ENCODE measurements around the gene URB1.

URB1 gene

DNA sequence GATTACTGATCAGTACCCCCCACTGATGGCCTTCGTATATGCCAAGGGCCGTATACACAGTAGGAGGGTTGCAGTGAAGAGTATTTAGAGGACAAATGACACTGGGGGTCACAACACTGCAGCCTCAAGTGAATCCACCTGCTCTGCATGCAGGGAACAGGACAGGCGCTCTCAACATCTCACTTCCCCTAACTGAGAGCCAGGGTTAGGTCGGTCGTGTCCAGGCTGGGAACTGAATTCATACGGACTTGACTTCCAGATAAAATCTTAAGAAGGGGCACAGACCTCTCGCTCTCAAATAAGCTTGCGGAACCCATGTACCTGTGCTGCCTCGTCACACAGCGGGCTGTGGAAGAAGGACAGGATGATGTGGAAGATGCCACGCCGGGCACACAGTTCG is 71.3 kb downstream of the URB1 start:
- peaks cover 13% of the 10 kb centered on the region for H3K4me1 Mint-ChIP-seq
- H3K27ac Mint-ChIP-seq = no peak overlapping the region
- TF ChIP-seq, protein P1, sequence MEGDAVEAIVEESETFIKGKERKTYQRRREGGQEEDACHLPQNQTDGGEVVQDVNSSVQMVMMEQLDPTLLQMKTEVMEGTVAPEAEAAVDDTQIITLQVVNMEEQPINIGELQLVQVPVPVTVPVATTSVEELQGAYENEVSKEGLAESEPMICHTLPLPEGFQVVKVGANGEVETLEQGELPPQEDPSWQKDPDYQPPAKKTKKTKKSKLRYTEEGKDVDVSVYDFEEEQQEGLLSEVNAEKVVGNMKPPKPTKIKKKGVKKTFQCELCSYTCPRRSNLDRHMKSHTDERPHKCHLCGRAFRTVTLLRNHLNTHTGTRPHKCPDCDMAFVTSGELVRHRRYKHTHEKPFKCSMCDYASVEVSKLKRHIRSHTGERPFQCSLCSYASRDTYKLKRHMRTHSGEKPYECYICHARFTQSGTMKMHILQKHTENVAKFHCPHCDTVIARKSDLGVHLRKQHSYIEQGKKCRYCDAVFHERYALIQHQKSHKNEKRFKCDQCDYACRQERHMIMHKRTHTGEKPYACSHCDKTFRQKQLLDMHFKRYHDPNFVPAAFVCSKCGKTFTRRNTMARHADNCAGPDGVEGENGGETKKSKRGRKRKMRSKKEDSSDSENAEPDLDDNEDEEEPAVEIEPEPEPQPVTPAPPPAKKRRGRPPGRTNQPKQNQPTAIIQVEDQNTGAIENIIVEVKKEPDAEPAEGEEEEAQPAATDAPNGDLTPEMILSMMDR (IDR thresholded peaks at IDR 0.05; ENCODE audit: unreplicated experiment in 3 of 3) = no peak
- H3K4me3 Mint-ChIP-seq = no peak overlapping the region
- H3K36me3 Mint-ChIP-seq (ENCODE audit: low read depth) = peaks cover 73% of the 10 kb centered on the region
- no peaks in the 10 kb centered on the region for H3K9me3 Mint-ChIP-seq
- no peaks in the 10 kb centered on the region for H3K27me3 Mint-ChIP-seq (ENCODE audit: low read depth)

DNA sequence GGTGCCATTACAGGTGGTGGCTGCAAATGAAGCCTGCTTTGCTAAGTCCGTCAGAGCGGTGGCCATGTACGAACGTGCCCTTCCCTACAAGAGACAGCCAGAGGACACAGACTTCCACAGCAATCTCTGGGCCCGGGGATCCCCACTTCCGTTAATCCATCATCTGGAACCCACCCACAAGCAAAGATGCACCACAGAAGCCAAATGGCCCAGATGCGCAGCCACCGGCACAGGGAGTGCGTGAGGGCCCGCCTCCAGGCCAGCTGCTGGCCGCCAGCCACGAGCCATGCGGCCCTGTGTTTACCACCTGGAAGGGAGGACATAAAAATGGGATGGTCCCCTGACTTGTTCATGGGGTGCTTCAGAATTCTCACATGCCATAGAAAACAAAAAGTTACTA is 72.1 kb downstream of the URB1 start:
- no peak overlapping the region for H3K27ac Mint-ChIP-seq
- H3K36me3 Mint-ChIP-seq (ENCODE audit: low read depth) = peaks cover 65% of the 10 kb centered on the region
- H3K4me3 Mint-ChIP-seq = no peak overlapping the region
- H3K4me1 Mint-ChIP-seq = peaks cover 13% of the 10 kb centered on the region
- TF ChIP-seq, protein P1 (IDR thresholded peaks at IDR 0.05; ENCODE audit: unreplicated experiment in 3 of 3) = no peak
- no peaks in the 10 kb centered on the region for H3K27me3 Mint-ChIP-seq (ENCODE audit: low read depth)
- no peaks in the 10 kb centered on the region for H3K9me3 Mint-ChIP-seq

DNA sequence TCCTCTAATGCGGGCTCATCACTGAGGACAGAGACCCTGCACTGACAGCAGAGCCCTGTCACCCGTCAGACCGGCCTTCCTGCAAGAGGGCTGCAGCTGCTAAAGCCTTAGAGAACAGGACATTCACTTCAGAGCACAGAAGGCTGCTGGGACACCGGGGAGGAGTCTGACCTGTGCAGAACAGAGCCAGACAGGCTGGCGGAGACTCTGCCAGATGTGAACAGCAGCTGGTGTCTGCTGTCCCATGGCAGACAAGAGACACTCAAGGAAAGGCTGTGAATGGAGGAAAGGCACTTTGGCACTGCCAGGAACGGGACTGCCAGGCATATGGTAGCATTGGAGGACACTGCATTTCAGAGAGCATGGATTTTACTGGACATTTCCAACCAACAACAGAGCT is 72.8 kb downstream of the URB1 start:
- H3K9me3 Mint-ChIP-seq = no peaks in the 10 kb centered on the region
- H3K27me3 Mint-ChIP-seq (ENCODE audit: low read depth) = no peaks in the 10 kb centered on the region
- H3K36me3 Mint-ChIP-seq (ENCODE audit: low read depth) = peaks cover 58% of the 10 kb centered on the region
- H3K4me1 Mint-ChIP-seq = peaks cover 7% of the 10 kb centered on the region
- TF ChIP-seq, protein P1 (IDR thresholded peaks at IDR 0.05; ENCODE audit: unreplicated experiment in 3 of 3) = no peak
- no peak overlapping the region for H3K4me3 Mint-ChIP-seq
- no peak overlapping the region for H3K27ac Mint-ChIP-seq

DNA sequence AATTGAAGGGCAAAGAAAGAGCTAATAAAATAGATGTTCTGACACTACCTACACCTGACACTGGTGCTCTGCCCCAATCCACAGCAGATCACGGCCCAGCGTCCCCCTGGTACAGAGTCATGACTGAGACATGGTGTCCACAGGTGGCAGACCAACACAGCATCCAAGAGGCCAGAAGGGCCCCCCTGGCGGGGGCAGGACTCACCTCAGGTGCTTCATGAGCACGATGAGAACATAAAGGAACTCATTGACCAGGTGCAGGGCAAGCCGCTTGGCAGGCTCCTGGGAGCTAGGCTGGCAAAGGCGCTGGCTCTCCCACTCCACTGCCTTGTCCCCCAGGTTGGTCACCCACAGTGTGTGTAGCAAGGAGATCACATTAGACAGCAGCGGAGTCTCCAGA is 73.8 kb downstream of the URB1 start:
- H3K4me3 Mint-ChIP-seq = no peak overlapping the region
- TF ChIP-seq, protein P1 (IDR thresholded peaks at IDR 0.05; ENCODE audit: unreplicated experiment in 3 of 3) = no peak
- H3K27ac Mint-ChIP-seq = no peak overlapping the region
- no peaks in the 10 kb centered on the region for H3K27me3 Mint-ChIP-seq (ENCODE audit: low read depth)
- no peaks in the 10 kb centered on the region for H3K9me3 Mint-ChIP-seq
- H3K36me3 Mint-ChIP-seq (ENCODE audit: low read depth) = peaks cover 48% of the 10 kb centered on the region
- H3K4me1 Mint-ChIP-seq = peaks cover 5% of the 10 kb centered on the region

DNA sequence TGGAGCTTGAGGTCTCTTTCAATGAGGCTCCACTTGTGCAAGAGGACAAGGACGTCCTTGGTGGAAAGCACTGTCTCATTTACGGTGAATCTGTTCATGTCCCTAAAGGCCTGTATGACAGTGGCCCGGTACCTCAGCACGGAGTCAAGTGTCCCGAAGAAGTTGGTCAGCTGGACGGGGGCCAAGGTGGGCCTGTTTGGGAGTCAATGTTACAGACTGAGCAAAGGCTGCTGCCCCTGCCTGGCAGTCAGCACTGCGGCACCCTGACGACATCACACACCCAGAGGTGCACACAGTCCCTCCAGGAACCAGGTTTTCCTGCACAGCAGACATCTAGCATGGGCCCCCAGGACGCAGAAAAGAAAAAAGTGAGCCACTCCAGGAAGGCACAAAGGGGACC is 75.1 kb downstream of the URB1 start:
- Mint-ChIP-seq H3K27ac (no peak overlapping the region), H3K27me3 (ENCODE audit: low read depth) (no peaks in the 10 kb centered on the region), H3K4me1 (peaks cover 5% of the 10 kb centered on the region), H3K36me3 (ENCODE audit: low read depth) (peaks cover 46% of the 10 kb centered on the region), H3K9me3 (no peaks in the 10 kb centered on the region), H3K4me3 (no peak overlapping the region)
- TF ChIP-seq, protein P1 (IDR thresholded peaks at IDR 0.05; ENCODE audit: unreplicated experiment in 3 of 3) = no peak

DNA sequence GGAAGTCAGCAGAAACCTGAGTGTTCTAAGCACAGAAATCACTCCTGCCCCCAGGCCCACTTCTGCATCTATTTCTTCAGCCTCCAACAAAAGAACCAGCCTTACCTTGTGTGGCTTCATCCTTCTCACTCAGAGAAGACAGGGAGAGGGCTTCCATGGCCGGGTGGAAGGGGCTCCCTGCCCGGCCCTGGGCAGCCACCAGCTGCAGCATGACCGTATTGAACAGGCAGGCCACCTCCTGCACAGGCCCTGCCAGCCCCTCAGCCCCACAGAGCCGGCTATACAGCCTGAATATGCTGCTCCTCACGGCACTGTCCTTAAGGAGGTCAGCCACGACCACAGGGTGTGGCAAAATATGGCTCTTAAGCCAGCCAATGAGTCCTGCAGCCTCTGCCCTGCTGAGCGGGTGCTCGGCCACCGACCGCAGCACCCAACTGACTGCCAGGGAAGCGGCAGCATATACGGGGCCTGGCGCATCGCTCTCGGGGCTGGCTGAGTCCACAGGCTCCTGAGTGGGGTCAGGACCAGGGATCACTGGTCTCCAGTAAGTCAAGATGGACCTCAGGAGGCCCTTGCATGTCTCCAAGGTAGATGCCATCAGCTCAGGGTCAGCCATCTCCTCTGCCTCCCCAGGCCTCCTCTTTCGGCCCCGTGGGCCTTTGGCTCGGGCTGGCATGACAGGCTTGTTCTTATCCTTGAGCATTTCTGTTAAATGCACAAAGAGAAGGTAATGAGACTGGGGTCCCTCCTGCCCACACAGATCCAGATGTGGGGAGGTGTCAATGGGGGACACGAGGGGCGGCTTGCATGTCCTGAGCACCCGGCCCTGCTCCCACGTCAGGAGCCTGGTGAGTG is 76.2 kb downstream of the URB1 start:
- Mint-ChIP-seq H3K4me3 (no peak overlapping the region), H3K9me3 (no peaks in the 10 kb centered on the region), H3K4me1 (peaks cover 5% of the 10 kb centered on the region), H3K27me3 (ENCODE audit: low read depth) (no peaks in the 10 kb centered on the region), H3K36me3 (ENCODE audit: low read depth) (peaks cover 47% of the 10 kb centered on the region), H3K27ac (no peak overlapping the region)
- TF ChIP-seq, protein P1 (IDR thresholded peaks at IDR 0.05; ENCODE audit: unreplicated experiment in 3 of 3) = no peak
